Measurements from ENCODE around the gene SNRNP35. TPM values are rescaled to one million over a fixed set of nuclear protein-coding genes. Genes with fewer than 3 reads are reported as not detected.

The SNRNP35 gene
- 21.5 and 25.0 TPM in 2 replicates for total RNA-seq

GRCh38 chr12:123457980-123458779 lies at the start of gene SNRNP35:
Gene SNRNP35 (plus strand): TSS chr12:123458139. CDS start chr12:123465541, 7,402 bp downstream.

GRCh38 chr12:123436017-123436964 lies 21.6 kb upstream of the SNRNP35 start, which contains the start of gene RILPL2:
Gene RILPL2 (minus strand): TSS chr12:123436684. CDS start chr12:123436420, 264 bp downstream.

Other genes with a start within 250 kb of the SNRNP35 start
- gene MPHOSPH9, start 225.0 kb upstream of the SNRNP35 start, total RNA-seq, result 44.4 and 47.1 TPM in 2 replicates
- 8.2 and 10.8 TPM in 2 replicates for gene MTRFR, start 224.7 kb upstream of the SNRNP35 start, total RNA-seq
- 185 and 220 TPM in 2 replicates for gene CDK2AP1, start 186.3 kb upstream of the SNRNP35 start, total RNA-seq
- gene SBNO1, start 93.3 kb upstream of the SNRNP35 start, total RNA-seq, result 23.8 and 30.4 TPM in 2 replicates
- 67.6 and 72.7 TPM in 2 replicates for gene KMT5A, start 74.0 kb upstream of the SNRNP35 start, total RNA-seq
- 29.6 and 35.2 TPM in 2 replicates for gene RILPL2, start 21.5 kb upstream of the SNRNP35 start, total RNA-seq
- gene RILPL1, start 75.6 kb downstream of the SNRNP35 start, total RNA-seq, result 12.0 and 13.2 TPM in 2 replicates
- 484 and 519 TPM in 2 replicates for gene TMED2, start 126.4 kb downstream of the SNRNP35 start, total RNA-seq
- 13.2 and 19.6 TPM in 2 replicates for gene DDX55, start 144.0 kb downstream of the SNRNP35 start, total RNA-seq
- gene EIF2B1, start 175.5 kb downstream of the SNRNP35 start, total RNA-seq, result 42.3 and 46.3 TPM in 2 replicates
- gene GTF2H3, start 175.7 kb downstream of the SNRNP35 start, total RNA-seq, result 25.4 and 27.8 TPM in 2 replicates
- gene TCTN2, start 213.0 kb downstream of the SNRNP35 start, total RNA-seq, result 11.6 and 15.4 TPM in 2 replicates

Measured in aortic smooth muscle cell (primary cell).